H9 (cell line): ENCODE data around the gene CAPN3. TPM values are rescaled to one million over a fixed set of nuclear protein-coding genes. Genes with fewer than 3 reads are reported as not detected.

Experiments
- DNase-seq: peaks from one replicate; pipeline ENCODE4 v3.0.0-alpha.2; 2017
- H2AFZ ChIP-seq: one replicate; pipeline ENCODE4 v1.6.1; 2013; ENCODE audit warnings: mild to moderate bottlenecking, low read length, control low read depth, moderate library complexity
- H2AK5ac ChIP-seq: 2 replicates; pipeline ENCODE4 v1.6.1; 2013; ENCODE audit warnings: low read length, control low read depth, mixed read lengths; ENCODE audit not compliant: insufficient read length
- H2BK120ac ChIP-seq: one replicate; pipeline ENCODE4 v1.6.1; 2013; ENCODE audit warnings: low read depth, mild to moderate bottlenecking, low read length, control low read depth, inconsistent platforms; ENCODE audit not compliant: poor library complexity, severe bottlenecking
- H2BK12ac ChIP-seq: 2 replicates; pipeline ENCODE4 v1.6.1; 2013; ENCODE audit warnings: low read length, control low read depth, mixed read lengths, low read depth; ENCODE audit not compliant: insufficient read length
- H2BK15ac ChIP-seq: 2 replicates; pipeline ENCODE4 v1.6.1; 2013; ENCODE audit warnings: low read depth, low read length, control low read depth
- H2BK20ac ChIP-seq: one replicate; pipeline ENCODE4 v1.6.1; 2013; ENCODE audit warnings: low read depth, mild to moderate bottlenecking, low read length, control low read depth, inconsistent platforms; ENCODE audit not compliant: poor library complexity, severe bottlenecking
- H2BK5ac ChIP-seq: 2 replicates; pipeline ENCODE4 v1.6.1; 2013; ENCODE audit warnings: low read length, control low read depth, mixed read lengths; ENCODE audit not compliant: insufficient read length
- H3K14ac ChIP-seq: 2 replicates; pipeline ENCODE4 v1.6.1; 2013; ENCODE audit warnings: low read length, control low read depth; ENCODE audit not compliant: insufficient read depth
- H3K18ac ChIP-seq: 2 replicates; pipeline ENCODE4 v1.6.1; 2013; ENCODE audit warnings: low read depth, mild to moderate bottlenecking, mixed read lengths, low read length, control low read depth; ENCODE audit not compliant: insufficient read length
- H3K23ac ChIP-seq: 2 replicates; pipeline ENCODE4 v1.6.1; 2013; ENCODE audit warnings: low read length, control low read depth, mixed read lengths, low read depth; ENCODE audit not compliant: insufficient read length
- H3K23me2 ChIP-seq: 2 replicates; pipeline ENCODE4 v1.6.1; 2013; ENCODE audit warnings: low read depth, mild to moderate bottlenecking, mixed read lengths, low read length, control low read depth; ENCODE audit not compliant: insufficient read length, poor library complexity, severe bottlenecking
- H3K27ac ChIP-seq: 2 replicates; pipeline ENCODE4 v1.5.1; 2013; ENCODE audit warnings: low read length, control low read depth, mixed read lengths, low read depth; ENCODE audit not compliant: insufficient read length
- H3K27me3 ChIP-seq: 2 replicates; pipeline ENCODE4 v1.6.1; 2013; ENCODE audit warnings: low read length, control low read depth, inconsistent platforms; ENCODE audit not compliant: insufficient read depth
- H3K4ac ChIP-seq: 2 replicates; pipeline ENCODE4 v1.6.1; 2013; ENCODE audit warnings: low read depth, mild to moderate bottlenecking, control low read depth, inconsistent platforms, low read length, moderate library complexity
- H3K4me1 ChIP-seq: 2 replicates; pipeline ENCODE4 v1.6.1; 2013; ENCODE audit warnings: low read length, control low read depth, inconsistent platforms; ENCODE audit not compliant: insufficient read depth
- H3K4me2 ChIP-seq: 2 replicates; pipeline ENCODE4 v1.6.1; 2013; ENCODE audit warnings: low read length, control low read depth, mixed read lengths; ENCODE audit not compliant: insufficient read length, insufficient read depth
- H3K56ac ChIP-seq: 2 replicates; pipeline ENCODE4 v1.6.1; 2013; ENCODE audit warnings: low read depth, mild to moderate bottlenecking, mixed read lengths, low read length, control low read depth; ENCODE audit not compliant: insufficient read length
- H3K79me1 ChIP-seq: 2 replicates; pipeline ENCODE4 v1.6.1; 2013; ENCODE audit warnings: low read depth, mild to moderate bottlenecking, moderate library complexity, low read length, control low read depth, inconsistent platforms; ENCODE audit not compliant: insufficient read depth, poor library complexity, severe bottlenecking
- H3K79me2 ChIP-seq: 2 replicates; pipeline ENCODE4 v1.6.1; 2013; ENCODE audit warnings: low read length, control low read depth, inconsistent platforms; ENCODE audit not compliant: insufficient read depth
- H3K9ac ChIP-seq: 2 replicates; pipeline ENCODE4 v1.6.1; 2013; ENCODE audit warnings: low read length, control low read depth, mixed read lengths; ENCODE audit not compliant: insufficient read length; ENCODE audit errors: extremely low read depth
- H3K9me3 ChIP-seq: one replicate; pipeline ENCODE4 v1.6.1; 2013; ENCODE audit warnings: low read depth, low read length, inconsistent platforms; ENCODE audit not compliant: control insufficient read depth
- H3T11ph ChIP-seq: one replicate; pipeline ENCODE4 v1.6.1; 2013; ENCODE audit warnings: mild to moderate bottlenecking, low read length, control low read depth, inconsistent platforms
- H4K20me1 ChIP-seq: one replicate; pipeline ENCODE4 v1.6.1; 2013; ENCODE audit not compliant: control insufficient read depth, insufficient read length, insufficient read depth
- H4K5ac ChIP-seq: 2 replicates; pipeline ENCODE4 v1.6.1; 2013; ENCODE audit warnings: low read depth, mild to moderate bottlenecking, mixed read lengths, low read length, control low read depth; ENCODE audit not compliant: insufficient read length
- H4K8ac ChIP-seq: replicated peaks from 2 replicates; pipeline ENCODE4 v1.6.1; 2013; ENCODE audit warnings: low read length, control low read depth, mixed read lengths, low read depth; ENCODE audit not compliant: insufficient read length
- H4K91ac ChIP-seq: 2 replicates; pipeline ENCODE4 v1.6.1; 2013; ENCODE audit warnings: low read depth, mild to moderate bottlenecking, moderate library complexity, mixed read lengths, low read length, control low read depth; ENCODE audit not compliant: insufficient read length
- H3K27ac Mint-ChIP-seq, 3 experiments: 2 replicates in 2 of 3; 3 replicates in 1 of 3; pipeline ENCODE4 v1.8.0; 2020 to 2021; ENCODE audit warnings: mixed read lengths in 3 of 3, mild to moderate bottlenecking in 1 of 3, moderate library complexity in 1 of 3
- H3K27me3 Mint-ChIP-seq: 2 replicates; pipeline ENCODE4 v1.8.0; 2021; ENCODE audit warnings: low read depth, mild to moderate bottlenecking, moderate library complexity, mixed read lengths
- H3K36me3 Mint-ChIP-seq, 3 experiments: 2 replicates in 2 of 3; 3 replicates in 1 of 3; pipeline ENCODE4 v1.8.0; 2020 to 2021; ENCODE audit warnings: low read depth in 3 of 3, mixed read lengths in 3 of 3; ENCODE audit not compliant: insufficient read depth in 1 of 3
- H3K4me1 Mint-ChIP-seq, 2 experiments: 2 replicates each; pipeline ENCODE4 v1.8.0; 2020; ENCODE audit warnings: mixed read lengths in 2 of 2
- H3K4me3 Mint-ChIP-seq, 2 experiments: 2 replicates in 1 of 2; 3 replicates in 1 of 2; pipeline ENCODE4 v1.8.0; 2020 to 2021; ENCODE audit warnings: mild to moderate bottlenecking in 2 of 2, mixed read lengths in 2 of 2, moderate library complexity in 1 of 2
- H3K9me3 Mint-ChIP-seq, 2 experiments: 2 replicates in 1 of 2; 3 replicates in 1 of 2; pipeline ENCODE4 v1.8.0; 2020; ENCODE audit warnings: mild to moderate bottlenecking in 2 of 2, mixed read lengths in 2 of 2, moderate library complexity in 1 of 2
- WGBS: extraction: QIAGEN DNeasy Blood & Tissue Kit; methylation state at CpG from one replicate; pipeline ENCODE4 v1.1.7; 2013; ENCODE audit warnings: missing lambda C conversion rate, low lambda C conversion rate, mixed read lengths; ENCODE audit not compliant: insufficient read length; ENCODE audit errors: extremely low coverage; 5-methylcytosine and 5-hydroxymethylcytosine counted together
- total RNA-seq: library from RNA; stranded (reverse); gene quantifications from 2 replicates; pipeline ENCODE4 v1.2.1, GENCODE V29; 2021
- TF ChIP-seq, protein P1 (sequence below): fragments of 200-600 bp; sonication (generic); conservative IDR thresholded peaks from 3 replicates; pipeline ENCODE4 v1.8.0; 2021; ENCODE audit warnings: antibody characterized with exemption, mild to moderate bottlenecking

Gene CAPN3
- total RNA-seq, 1 experiment from 2014 or later: 0.31 TPM

DNA sequence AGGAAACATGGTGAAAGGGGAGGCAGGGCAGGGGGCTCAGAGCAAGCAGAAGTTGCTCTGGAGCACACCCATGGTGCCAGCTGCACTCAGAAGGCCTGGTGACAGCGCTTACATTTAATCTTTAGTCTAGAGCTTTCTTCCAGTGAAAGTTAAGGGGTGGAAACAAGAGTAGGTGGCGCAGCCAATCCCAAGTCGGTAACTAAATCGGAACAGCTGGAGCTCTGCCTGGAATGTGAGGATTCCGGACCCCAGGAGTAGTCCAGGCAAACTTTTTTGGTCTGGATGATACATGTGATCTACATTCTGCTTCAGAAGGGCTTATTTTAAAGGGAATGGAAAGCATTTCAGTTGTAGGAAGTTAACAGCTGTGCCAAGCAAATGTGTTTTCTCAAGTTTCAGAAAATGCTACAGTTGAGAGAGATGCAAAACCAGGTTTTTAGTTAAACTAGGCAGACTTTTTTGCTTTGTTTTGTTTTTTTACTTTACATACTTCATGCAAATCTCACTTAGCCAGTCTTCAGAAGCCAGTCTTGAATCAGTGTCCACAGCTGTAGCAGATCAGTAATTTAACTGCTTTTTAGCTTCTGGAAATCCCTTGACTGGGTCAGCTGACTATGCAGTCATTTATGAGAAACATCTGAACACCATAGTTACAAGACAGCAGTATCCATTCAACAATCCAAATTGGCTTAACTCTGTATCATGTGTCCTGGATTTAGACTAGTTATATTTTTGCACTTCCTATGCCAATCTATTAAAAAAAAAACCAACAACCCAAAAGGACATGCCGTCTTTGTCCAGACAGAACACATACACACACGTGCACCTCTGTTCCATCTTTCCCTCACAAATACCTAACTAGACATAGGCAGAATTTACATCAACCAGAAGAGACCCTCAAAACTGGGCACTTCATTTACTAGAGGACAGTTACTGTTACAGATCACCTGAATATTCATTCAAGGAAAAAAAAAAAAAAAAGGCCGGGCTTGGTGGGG is 98.4 kb downstream of the CAPN3 start:
- H3K79me1 ChIP-seq: no peaks in the 10 kb centered on the region
- H4K8ac ChIP-seq: no peak overlapping the region
- H4K20me1 ChIP-seq: no peaks in the 10 kb centered on the region
- no peak overlapping the region for H2BK20ac ChIP-seq
- H3K9me3 ChIP-seq: no peaks in the 10 kb centered on the region
- peak; percentile 90 for DNase-seq
- peak overlapping the region; percentile 80 for H2BK12ac ChIP-seq
- H3K56ac ChIP-seq: no peak overlapping the region
- no peak overlapping the region for H4K91ac ChIP-seq
- no CpG with 5 or more reads among the region's 8 CpGs for WGBS
- Mint-ChIP-seq H3K36me3 (peaks cover 0 to 9% (median 2%) of the 10 kb centered on the region in 3 experiments; a peak in 4 of 7 replicates), H3K27me3 (no peaks in the 10 kb centered on the region), H3K4me1 (peaks cover 17% of the 10 kb centered on the region in 2 experiments), H3K9me3 (no peaks in the 10 kb centered on the region; a peak in 1 of 5 replicates), H3K4me3 (peak overlapping the region; percentile 5 to 47; a peak in 4 of 5 replicates), H3K27ac (peak overlapping the region; percentile 89 to 99 (median 97))
- peak overlapping the region; percentile 7 for H2BK120ac ChIP-seq
- no peaks in the 10 kb centered on the region for H3K23me2 ChIP-seq
- H3K27me3 ChIP-seq: no peaks in the 10 kb centered on the region
- TF ChIP-seq, protein P1, sequence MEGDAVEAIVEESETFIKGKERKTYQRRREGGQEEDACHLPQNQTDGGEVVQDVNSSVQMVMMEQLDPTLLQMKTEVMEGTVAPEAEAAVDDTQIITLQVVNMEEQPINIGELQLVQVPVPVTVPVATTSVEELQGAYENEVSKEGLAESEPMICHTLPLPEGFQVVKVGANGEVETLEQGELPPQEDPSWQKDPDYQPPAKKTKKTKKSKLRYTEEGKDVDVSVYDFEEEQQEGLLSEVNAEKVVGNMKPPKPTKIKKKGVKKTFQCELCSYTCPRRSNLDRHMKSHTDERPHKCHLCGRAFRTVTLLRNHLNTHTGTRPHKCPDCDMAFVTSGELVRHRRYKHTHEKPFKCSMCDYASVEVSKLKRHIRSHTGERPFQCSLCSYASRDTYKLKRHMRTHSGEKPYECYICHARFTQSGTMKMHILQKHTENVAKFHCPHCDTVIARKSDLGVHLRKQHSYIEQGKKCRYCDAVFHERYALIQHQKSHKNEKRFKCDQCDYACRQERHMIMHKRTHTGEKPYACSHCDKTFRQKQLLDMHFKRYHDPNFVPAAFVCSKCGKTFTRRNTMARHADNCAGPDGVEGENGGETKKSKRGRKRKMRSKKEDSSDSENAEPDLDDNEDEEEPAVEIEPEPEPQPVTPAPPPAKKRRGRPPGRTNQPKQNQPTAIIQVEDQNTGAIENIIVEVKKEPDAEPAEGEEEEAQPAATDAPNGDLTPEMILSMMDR: no peak
- no peak overlapping the region for H3K14ac ChIP-seq
- no peak overlapping the region for H3K18ac ChIP-seq
- peaks cover 2% of the 10 kb centered on the region; the same call in 1 of the 2 replicates for H3K4me1 ChIP-seq
- no peak overlapping the region for H2BK15ac ChIP-seq
- no peaks in the 10 kb centered on the region for H3K79me2 ChIP-seq
- H3K4ac ChIP-seq: no peak overlapping the region
- H2BK5ac ChIP-seq: no peak overlapping the region
- H3T11ph ChIP-seq: no peak overlapping the region
- H3K4me2 ChIP-seq: peak overlapping the region; percentile 23
- H3K9ac ChIP-seq: no peak overlapping the region
- no peak overlapping the region for H4K5ac ChIP-seq
- H3K23ac ChIP-seq: no peak overlapping the region
- H2AFZ ChIP-seq: no peak overlapping the region
- peak overlapping the region; percentile 66 for H3K27ac ChIP-seq
- H2AK5ac ChIP-seq: no peak overlapping the region
